OCI-LY7 (cell line): ENCODE data around the gene SLC27A1. TPM values are rescaled to one million over a fixed set of nuclear protein-coding genes. Genes with fewer than 3 reads are reported as not detected.

Experiments
- BruUV-seq: library from RNA; stranded (reverse); fragments of 400-500 nt; replicated peaks from 2 replicates; lab custom pipeline; 2021; lab: Mats Ljungman, UMichigan
- CTCF ChIA-PET: fragments of 300-600 bp; sonication (Branson Sonifier 250); formaldehyde crosslinking; loops from one replicate; lab custom pipeline; 2022; ENCODE audit warnings: antibody characterized with exemption; ENCODE audit not compliant: unreplicated experiment; lab: Charles Lee
- POLR2A ChIA-PET: fragments of 300-600 bp; sonication (Branson Sonifier 250); formaldehyde crosslinking; loops from one replicate; lab custom pipeline; 2022; ENCODE audit warnings: antibody characterized with exemption; lab: Charles Lee
- DNase-seq: peaks from one replicate; pipeline ENCODE4 v3.0.0-alpha.2; 2015; ENCODE audit warnings: low spot score
- H2AFZ ChIP-seq: fragments of 200-600 bp; sonication (generic), shearing (Covaris generic); 2 replicates; pipeline ENCODE4 v1.6.1; 2014; ENCODE audit warnings: mild to moderate bottlenecking, antibody characterized with exemption, low read length, moderate library complexity
- H3K27ac ChIP-seq: fragments of 200-600 bp; sonication (generic); 2 replicates; pipeline ENCODE4 v1.5.1; 2014; ENCODE audit warnings: mixed run types, low read depth, mild to moderate bottlenecking, moderate library complexity, low read length, inconsistent platforms; ENCODE audit not compliant: poor library complexity, severe bottlenecking
- H3K36me3 ChIP-seq: fragments of 200-600 bp; sonication (generic); 2 replicates; pipeline ENCODE4 v1.6.1; 2014; ENCODE audit warnings: mild to moderate bottlenecking, antibody characterized with exemption, low read length, moderate library complexity, mixed read lengths; ENCODE audit not compliant: insufficient read depth
- H3K4me1 ChIP-seq: fragments of 200-600 bp; sonication (generic); 2 replicates; pipeline ENCODE4 v1.5.1; 2014; ENCODE audit warnings: mild to moderate bottlenecking, low read length; ENCODE audit not compliant: insufficient read depth, poor library complexity, severe bottlenecking
- H3K4me2 ChIP-seq: fragments of 200-600 bp; sonication (generic); 2 replicates; pipeline ENCODE4 v1.6.1; 2014; ENCODE audit warnings: mild to moderate bottlenecking, low read length
- H3K4me3 ChIP-seq: fragments of 200-600 bp; sonication (generic); 2 replicates; pipeline ENCODE4 v1.5.1; 2014; ENCODE audit warnings: mild to moderate bottlenecking, low read depth, low read length; ENCODE audit not compliant: poor library complexity, severe bottlenecking
- H3K79me2 ChIP-seq: fragments of 200-600 bp; sonication (generic); 2 replicates; pipeline ENCODE4 v1.6.1; 2016; ENCODE audit warnings: low read depth, mild to moderate bottlenecking, low read length, moderate library complexity, mixed read lengths; ENCODE audit not compliant: insufficient read depth
- H3K9me2 ChIP-seq: fragments of 200-600 bp; sonication (generic); 2 replicates; pipeline ENCODE4 v1.6.1; 2016; ENCODE audit warnings: mild to moderate bottlenecking, low read length, mixed read lengths; ENCODE audit not compliant: insufficient read depth
- H3K9me3 ChIP-seq: fragments of 200-600 bp; sonication (generic); 2 replicates; pipeline ENCODE4 v1.6.1; 2014; ENCODE audit warnings: mild to moderate bottlenecking, mixed run types, low read length, mixed read lengths
- H4K20me1 ChIP-seq: fragments of 200-600 bp; sonication (generic); 2 replicates; pipeline ENCODE4 v1.6.1; 2014; ENCODE audit warnings: mild to moderate bottlenecking, antibody characterized with exemption, low read length, moderate library complexity, mixed read lengths; ENCODE audit not compliant: insufficient read depth
- EZH2phosphoT487 ChIP-seq: fragments of 200-600 bp; sonication (generic); IDR thresholded peaks from 2 replicates; pipeline ENCODE4 v1.6.1; 2018; ENCODE audit warnings: low read depth, borderline replicate concordance, mild to moderate bottlenecking, mixed run types, antibody characterized with exemption, low read length, moderate library complexity, mixed read lengths
- intact Hi-C: fragments of 100-400 bp; cut with micrococcal nuclease; formaldehyde crosslinking; loops from one replicate; pipeline ENCODE4 v1.10.0; 2022; ENCODE audit not compliant: unreplicated experiment
- total RNA-seq, 2 experiments: library from RNA; depleted of rRNA in 1 of 2; stranded (reverse); fragments of >200 nt in 1 of 2; shearing (Covaris generic) in 1 of 2; gene quantifications; 2 replicates each; pipeline ENCODE4 v1.2.3, GENCODE V29; 2014 to 2022
- TF ChIP-seq, protein P1 (sequence below): fragments of 200-600 bp; sonication (generic); conservative IDR thresholded peaks from 2 replicates; pipeline ENCODE4 v1.5.1; 2014; ENCODE audit warnings: mild to moderate bottlenecking, antibody characterized with exemption, low read length, moderate library complexity, mixed read lengths

SLC27A1 gene
- total RNA-seq, 2 experiments from 2014 or later: 2.5 to 3.2 TPM

DNA sequence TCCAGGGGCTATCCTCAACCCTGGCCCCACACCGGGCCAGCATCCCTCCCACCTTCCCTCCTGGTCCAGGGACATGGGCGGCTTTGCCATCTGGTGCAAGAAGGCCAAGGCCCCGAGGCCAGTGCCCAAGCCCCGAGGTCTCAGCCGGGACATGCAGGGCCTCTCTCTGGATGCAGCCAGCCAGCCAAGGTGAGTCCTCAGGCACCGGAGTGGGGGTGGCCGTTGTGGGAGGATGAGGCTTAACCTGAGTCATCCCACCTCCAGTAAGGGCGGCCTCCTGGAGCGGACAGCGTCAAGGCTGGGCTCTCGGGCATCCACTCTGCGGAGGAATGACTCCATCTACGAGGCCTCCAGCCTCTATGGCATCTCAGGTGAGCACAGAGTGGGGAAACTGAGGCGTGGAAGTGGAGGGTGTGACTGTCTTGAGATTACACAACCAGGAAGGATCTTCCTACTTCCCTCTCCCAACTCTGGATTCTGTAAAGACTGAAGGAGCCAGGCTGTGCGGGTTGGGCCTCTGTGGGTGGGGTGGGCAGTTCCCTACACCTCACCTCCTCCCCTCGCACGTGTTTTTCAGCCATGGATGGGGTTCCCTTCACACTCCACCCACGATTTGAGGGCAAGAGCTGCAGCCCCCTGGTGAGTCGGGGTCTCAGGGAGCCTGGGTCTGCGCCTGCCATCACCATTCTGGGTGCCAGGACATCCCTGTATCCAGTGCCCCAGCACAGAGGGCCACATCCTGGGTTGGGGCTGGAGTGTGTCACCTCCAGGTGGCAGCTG, 46.7 kb upstream of the SLC27A1 start:
- CTCF ChIA-PET: interaction anchor here (0.6 kb wide), 1 partner anchor 18 kb away, joined by 3 read pairs; the partner anchor contains the start of gene BST2
- intact Hi-C loops: loop anchor here (2.0 kb wide), 1 partner anchor 43 kb away; no protein-coding TSS in a partner anchor
- Histone ChIP-seq H3K36me3 (no peaks in the 10 kb centered on the region), H3K4me3 (no peak overlapping the region), H4K20me1 (no peaks in the 10 kb centered on the region), H3K4me1 (peaks cover 42% of the 10 kb centered on the region), H3K79me2 (peaks cover 6% of the 10 kb centered on the region; the same call in 1 of the 2 replicates), H3K9me2 (no peaks in the 10 kb centered on the region), H3K9me3 (no peaks in the 10 kb centered on the region), H3K27ac (no peak overlapping the region), H3K4me2 (no peak overlapping the region), H2AFZ (no peak overlapping the region)
- no peak for DNase-seq
- TF ChIP-seq, protein P1, sequence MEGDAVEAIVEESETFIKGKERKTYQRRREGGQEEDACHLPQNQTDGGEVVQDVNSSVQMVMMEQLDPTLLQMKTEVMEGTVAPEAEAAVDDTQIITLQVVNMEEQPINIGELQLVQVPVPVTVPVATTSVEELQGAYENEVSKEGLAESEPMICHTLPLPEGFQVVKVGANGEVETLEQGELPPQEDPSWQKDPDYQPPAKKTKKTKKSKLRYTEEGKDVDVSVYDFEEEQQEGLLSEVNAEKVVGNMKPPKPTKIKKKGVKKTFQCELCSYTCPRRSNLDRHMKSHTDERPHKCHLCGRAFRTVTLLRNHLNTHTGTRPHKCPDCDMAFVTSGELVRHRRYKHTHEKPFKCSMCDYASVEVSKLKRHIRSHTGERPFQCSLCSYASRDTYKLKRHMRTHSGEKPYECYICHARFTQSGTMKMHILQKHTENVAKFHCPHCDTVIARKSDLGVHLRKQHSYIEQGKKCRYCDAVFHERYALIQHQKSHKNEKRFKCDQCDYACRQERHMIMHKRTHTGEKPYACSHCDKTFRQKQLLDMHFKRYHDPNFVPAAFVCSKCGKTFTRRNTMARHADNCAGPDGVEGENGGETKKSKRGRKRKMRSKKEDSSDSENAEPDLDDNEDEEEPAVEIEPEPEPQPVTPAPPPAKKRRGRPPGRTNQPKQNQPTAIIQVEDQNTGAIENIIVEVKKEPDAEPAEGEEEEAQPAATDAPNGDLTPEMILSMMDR: no peak
- TF ChIP-seq EZH2phosphoT487: no peak
- BruUV-seq: no TSS peak
- POLR2A ChIA-PET: interaction anchor here (0.6 kb wide), 2 partner anchors 150 to 188 kb away, joined by 3 to 4 read pairs; no protein-coding TSS in a partner anchor

DNA sequence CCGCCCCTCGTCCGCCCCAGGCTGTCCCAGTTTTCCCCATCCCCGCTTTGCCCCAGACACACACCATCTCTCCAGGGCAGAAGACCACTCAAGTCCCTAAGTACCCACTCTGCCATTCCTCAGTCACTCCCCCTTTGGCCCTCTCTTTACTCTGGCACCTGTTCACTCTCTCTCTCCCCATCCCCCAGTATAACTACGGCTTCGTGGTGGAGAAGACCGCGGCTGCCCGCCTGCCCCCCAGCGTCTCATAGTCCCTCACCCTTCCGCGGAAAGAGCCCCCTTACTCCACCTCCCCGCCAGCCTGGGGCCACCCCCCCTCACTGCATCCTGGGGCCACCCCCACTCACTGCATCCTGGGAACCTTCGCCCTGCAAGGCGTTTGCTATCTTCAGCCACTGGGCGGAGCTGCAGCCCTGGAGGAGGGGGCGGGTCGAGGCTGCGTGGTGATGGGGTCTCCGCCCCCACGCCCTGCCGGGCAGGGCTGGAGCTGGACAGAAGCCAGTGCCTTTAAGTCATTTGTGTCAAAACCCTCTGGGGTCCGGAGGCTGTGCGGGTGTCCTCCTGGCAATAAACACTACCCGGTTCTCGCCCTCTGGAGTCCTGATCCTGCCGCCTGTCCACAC, 45.5 kb upstream of the SLC27A1 start:
- no peaks in the 10 kb centered on the region for H3K9me3 ChIP-seq
- H4K20me1 ChIP-seq: no peaks in the 10 kb centered on the region
- no peaks in the 10 kb centered on the region for H3K9me2 ChIP-seq
- peak overlapping the region; percentile 64 for H3K4me2 ChIP-seq
- DNase-seq: peak; percentile 71
- BruUV-seq: no TSS peak
- no peaks in the 10 kb centered on the region for H3K79me2 ChIP-seq
- CTCF ChIA-PET: no interaction called here
- H3K36me3 ChIP-seq: no peaks in the 10 kb centered on the region
- peaks cover 34% of the 10 kb centered on the region for H3K4me1 ChIP-seq
- no peak overlapping the region for H2AFZ ChIP-seq
- TF ChIP-seq, protein P1: peak; percentile 78
- TF ChIP-seq EZH2phosphoT487: no peak
- H3K27ac ChIP-seq: no peak overlapping the region
- intact Hi-C loops: loop anchor here (2.0 kb wide), 1 partner anchor 42 kb away; no protein-coding TSS in a partner anchor
- H3K4me3 ChIP-seq: peak overlapping the region; percentile 42
- POLR2A ChIA-PET: interaction anchor here (0.6 kb wide), 1 partner anchor 55 kb away, joined by 3 read pairs; no protein-coding TSS in a partner anchor
